Activated CD8-positive, alpha-beta memory T cell treated with anti-CD3 and anti-CD28 coated beads for 36 hours (primary cell): ENCODE data around the gene TJAP1. TPM values are rescaled to one million over a fixed set of nuclear protein-coding genes. Genes with fewer than 3 reads are reported as not detected.
"Not testable (repeated sequence)": the region's sequence is repeated elsewhere in the genome, so short reads cannot be mapped to it uniquely, and the experiment has no call there.

ENCODE experiments used
- CTCF ChIA-PET: fragments of 350-600 bp; sonication (Branson Sonifier 250); formaldehyde crosslinking; loops from one replicate; lab custom pipeline; 2021; ENCODE audit warnings: antibody characterized with exemption; lab: Charles Lee
- POLR2A ChIA-PET: fragments of 350-600 bp; sonication (Branson Sonifier 250); formaldehyde crosslinking; loops from one replicate; lab custom pipeline; 2021; ENCODE audit warnings: antibody characterized with exemption; lab: Charles Lee
- total RNA-seq, 2 experiments: library from RNA; stranded (reverse); gene quantifications; one replicate each; pipeline ENCODE4 v1.2.3, GENCODE V29; 2021

Gene TJAP1
- total RNA-seq, 2 experiments from 2014 or later, result 42.3 to 45.8 TPM

DNA sequence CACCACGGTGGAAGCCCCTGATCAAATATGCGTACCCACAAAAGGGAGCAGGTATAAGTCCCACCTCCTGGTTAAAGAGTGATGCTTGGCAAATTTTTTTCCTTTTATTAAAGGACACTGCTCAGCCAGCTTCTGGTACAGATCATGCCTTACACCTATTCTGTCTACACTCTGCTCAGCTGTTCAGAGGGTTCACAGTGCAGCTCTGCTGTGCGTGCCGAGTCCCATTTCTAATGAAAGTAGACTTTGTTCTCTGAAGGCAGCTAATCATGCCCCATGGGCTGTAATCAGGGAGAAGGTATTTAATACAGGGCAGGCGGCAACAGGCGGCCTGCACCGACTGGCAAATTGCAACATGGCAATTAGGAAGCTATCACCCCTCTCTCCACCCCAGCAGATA lies 16.5 kb downstream of the TJAP1 start:
- CTCF ChIA-PET, result interaction anchor here (1.7 to 5.1 kb wide), 2 partner anchors 12 to 13 kb away, joined by 14 to 27 read pairs; no protein-coding TSS in a partner anchor
- POLR2A ChIA-PET, result no interaction called here

- ChIA-PET CTCF (interaction anchor here (1.4 to 5.1 kb wide), 2 partner anchors 12 to 16 kb away, joined by 4 to 27 read pairs; partner anchors contain the start of gene LRRC73), POLR2A (interaction anchor here (0.7 kb wide), 1 partner anchor 171 kb away, joined by 7 read pairs; no protein-coding TSS in a partner anchor)
These were observed 17.0 kb downstream of the TJAP1 start for GRCh38 chr6:43494321-43494720.

DNA sequence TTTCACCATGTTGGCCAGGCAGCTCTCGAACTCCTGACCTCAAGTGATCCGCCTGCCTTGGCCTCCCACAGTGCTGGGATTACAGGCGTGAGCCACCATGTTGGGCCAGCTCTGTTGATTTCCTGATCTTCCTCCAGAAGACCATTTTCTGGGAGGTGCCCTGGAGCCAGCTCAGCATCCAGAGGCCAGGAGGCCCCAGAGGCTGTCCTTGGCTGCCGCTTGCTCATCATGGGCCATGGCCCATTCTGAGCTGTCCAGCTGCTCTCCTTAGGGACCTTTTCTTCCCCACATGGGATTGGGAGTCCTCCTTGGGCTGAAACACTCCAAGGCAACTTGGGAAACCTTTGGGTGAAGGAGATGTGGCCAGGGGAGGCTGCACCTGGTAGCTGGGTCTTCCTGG lies 17.4 kb downstream of the TJAP1 start:
- CTCF ChIA-PET, result interaction anchor here (1.4 to 5.1 kb wide), 2 partner anchors 11 to 15 kb away, joined by 4 to 27 read pairs; partner anchors contain the start of gene LRRC73

DNA sequence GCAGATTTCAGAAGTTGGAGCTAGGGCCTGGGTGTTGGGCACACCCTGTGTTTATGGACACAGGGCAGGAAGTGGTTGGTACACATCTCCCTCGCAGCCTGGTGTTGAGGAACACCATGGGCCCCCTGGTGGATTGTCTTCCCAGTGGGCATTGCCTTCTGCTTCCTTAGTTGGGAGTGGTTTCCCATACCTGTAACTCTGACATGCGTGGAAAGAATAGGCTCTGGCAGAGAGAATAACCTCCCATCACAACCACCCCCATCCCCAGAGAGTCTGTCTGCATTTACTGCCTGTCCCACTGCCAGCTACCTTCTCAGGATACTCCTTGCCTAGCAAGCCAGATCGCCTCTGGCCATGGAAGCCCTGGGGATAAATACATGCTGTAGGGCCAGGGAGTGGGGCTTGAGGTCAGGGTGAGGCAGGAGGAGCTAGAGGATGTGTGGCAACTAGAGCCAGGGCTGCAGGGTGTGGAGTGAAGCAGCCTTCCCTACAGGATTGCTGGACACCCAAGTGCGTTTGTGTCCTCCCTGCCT lies 18.1 kb downstream of the TJAP1 start:
- POLR2A ChIA-PET, result no interaction called here
- CTCF ChIA-PET, result interaction anchor here (1.3 to 5.1 kb wide), 4 partner anchors 11 to 234 kb away, joined by 4 to 27 read pairs (median 5); partner anchors contain the start of gene LRRC73

More for the DNA sequence above, 17.4 kb downstream of the TJAP1 start:
- POLR2A ChIA-PET, result interaction anchor here (0.7 kb wide), 1 partner anchor 171 kb away, joined by 7 read pairs; no protein-coding TSS in a partner anchor

DNA sequence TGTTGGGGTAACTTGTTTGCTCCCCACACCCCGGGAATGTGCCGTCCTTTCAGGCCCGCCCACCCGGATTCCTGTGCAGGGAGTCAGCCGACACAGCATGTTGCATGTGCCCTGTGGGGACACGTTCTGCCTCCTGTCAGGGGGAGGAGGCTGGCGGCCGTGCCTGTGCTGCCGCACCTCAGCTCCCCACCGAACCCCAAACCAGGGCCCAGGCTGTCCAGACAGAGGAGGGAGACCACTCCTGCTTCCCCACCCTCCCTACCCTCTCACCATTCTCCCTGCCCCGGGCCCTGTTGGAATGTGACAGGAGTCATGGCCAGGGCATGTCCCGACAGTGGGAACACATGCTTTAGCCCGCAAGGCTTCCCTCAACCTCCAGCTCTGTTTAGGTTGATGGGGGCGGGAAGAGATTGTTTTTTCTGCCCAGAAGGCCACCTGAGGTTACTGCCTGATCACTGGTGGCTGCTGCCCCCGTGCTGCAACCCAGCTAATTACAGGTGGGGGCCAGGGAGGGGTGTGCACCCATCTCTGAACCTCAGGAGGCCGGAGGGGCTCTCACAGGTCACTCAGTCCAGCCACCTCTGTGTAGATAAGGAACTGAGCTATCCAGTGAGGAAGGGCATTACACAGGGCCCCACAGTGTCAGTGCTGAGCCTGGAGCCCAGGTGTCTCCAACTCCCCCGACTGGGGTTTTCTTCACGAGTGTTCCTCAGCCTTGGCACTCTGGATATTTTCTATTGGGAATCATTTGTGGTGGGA lies 19.2 kb downstream of the TJAP1 start:
- ChIA-PET CTCF (interaction anchor here (1.3 to 5.1 kb wide), 3 partner anchors 9 to 235 kb away, joined by 4 to 27 read pairs (median 6); no protein-coding TSS in a partner anchor), POLR2A (no interaction called here)

GRCh38 chr6:43497129-43497396 lies 19.7 kb downstream of the TJAP1 start:
- POLR2A ChIA-PET, result no interaction called here
- CTCF ChIA-PET, result interaction anchor here (1.4 to 5.1 kb wide), 2 partner anchors 9 to 41 kb away, joined by 6 to 27 read pairs; no protein-coding TSS in a partner anchor

DNA sequence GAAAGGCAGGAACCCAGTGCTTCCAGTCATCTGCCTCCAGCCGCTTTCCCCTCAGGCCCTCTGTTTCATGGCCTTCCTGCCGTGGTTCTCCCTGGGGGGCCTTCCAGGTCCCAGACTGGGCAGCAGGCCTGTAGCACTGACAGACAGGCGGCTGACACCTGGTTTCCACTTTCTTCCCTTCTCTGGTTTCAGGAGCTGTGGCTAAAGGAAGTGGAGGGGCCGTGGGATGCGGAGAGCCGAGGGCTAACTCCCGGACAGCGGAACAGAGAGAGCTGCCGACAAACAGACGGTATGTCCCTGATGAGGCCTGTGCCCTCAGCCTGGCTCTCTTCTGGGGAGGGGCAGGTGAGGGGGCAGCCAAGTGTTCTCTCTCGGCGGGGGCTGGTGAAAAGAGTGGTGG lies 20.3 kb downstream of the TJAP1 start:
- CTCF ChIA-PET, result interaction anchor here (5.1 kb wide), 1 partner anchor 8 kb away, joined by 27 read pairs; no protein-coding TSS in a partner anchor
- POLR2A ChIA-PET, result no interaction called here

DNA sequence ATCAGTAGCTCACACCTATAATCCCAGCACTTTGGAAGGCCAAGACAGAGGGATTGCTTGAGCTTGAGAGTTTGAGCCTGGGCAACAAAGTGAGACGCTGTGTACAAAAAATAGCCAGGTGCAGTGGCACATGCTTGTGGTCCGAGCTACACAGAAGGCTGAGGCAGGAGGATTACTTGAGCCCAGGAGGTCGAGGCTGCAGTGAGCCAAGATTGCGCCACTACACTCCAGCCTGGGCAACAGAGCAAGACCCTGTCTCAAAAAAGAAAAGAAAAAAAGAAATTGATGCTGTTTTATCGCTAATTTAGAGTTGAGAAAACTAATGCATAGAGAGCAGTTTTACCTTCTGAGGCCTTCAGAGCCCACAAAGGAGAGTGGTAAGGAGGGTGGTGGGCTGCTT lies 20.9 kb downstream of the TJAP1 start:
- CTCF ChIA-PET, result interaction anchor here (5.1 kb wide), 1 partner anchor 8 kb away, joined by 27 read pairs; no protein-coding TSS in a partner anchor
- POLR2A ChIA-PET, result not testable (repeated sequence)

DNA sequence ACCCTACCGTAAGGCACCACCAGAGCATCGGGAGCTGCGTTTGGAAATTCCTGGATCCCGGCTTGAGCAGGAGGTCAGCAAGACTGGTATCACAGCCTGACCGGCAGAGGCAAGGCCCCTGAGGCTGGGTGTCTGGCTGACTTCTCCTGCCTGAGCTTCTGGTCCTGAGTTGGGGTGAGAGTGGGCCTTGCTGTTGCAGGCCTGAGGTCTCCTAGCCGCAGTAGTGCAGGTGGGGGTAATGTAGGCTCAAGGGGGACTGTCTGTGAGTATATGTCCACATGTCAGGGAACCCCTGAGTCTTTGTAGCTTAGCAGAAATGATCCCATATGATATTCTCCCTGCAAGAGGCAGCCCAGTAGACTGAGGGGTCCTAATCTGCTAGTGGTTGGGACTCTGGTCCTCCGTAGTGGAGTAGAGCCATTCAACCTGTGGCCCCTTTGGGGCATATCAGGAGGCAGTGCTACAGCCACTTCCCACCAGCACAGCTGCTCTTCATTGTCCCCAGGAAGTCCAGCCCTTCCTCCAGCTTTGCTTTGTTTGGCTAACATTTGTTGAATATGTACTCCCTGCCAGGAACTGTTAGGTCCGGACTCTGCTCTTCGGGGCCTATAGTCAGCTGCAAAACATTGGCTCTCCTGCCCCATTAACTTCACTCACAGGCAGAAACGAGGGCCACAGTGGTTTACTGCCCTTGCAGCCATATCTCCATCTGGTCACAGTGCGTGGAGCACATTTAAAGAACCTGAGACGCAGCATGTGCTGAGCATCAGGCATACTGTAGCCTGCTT lies 21.9 kb downstream of the TJAP1 start:
- POLR2A ChIA-PET, result no interaction called here

GRCh38 chr6:43500921-43501320 lies 23.6 kb downstream of the TJAP1 start:
- POLR2A ChIA-PET, result no interaction called here
- CTCF ChIA-PET, result interaction anchor here (1.0 to 1.2 kb wide), 3 partner anchors 9 to 46 kb away, joined by 3 read pairs; partner anchors contain the start of gene LRRC73

More for the DNA sequence above, 21.9 kb downstream of the TJAP1 start:
- CTCF ChIA-PET, result interaction anchor here (5.1 kb wide), 1 partner anchor 7 kb away, joined by 27 read pairs; no protein-coding TSS in a partner anchor

DNA sequence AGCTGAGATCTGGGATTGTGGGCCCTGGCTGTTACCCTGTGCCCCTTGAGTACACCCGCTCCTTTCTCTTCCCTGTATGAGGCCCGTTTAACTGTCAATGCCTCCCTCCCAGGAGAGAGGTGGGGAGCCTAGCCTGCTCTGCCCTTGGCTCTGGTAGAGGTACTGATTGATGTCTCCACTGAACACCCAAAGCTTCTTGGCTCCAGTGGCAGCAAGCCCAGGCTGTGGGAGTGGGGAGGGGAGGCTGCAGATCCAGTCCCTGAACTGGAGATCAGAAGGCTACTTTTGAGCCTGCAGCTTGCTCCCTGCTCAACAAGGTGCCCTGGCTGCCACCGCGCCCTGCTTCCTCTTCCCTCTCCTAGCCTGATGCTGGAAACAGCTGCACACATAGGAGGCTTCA lies 25.3 kb downstream of the TJAP1 start:
- POLR2A ChIA-PET, result no interaction called here
- CTCF ChIA-PET, result no interaction called here

DNA sequence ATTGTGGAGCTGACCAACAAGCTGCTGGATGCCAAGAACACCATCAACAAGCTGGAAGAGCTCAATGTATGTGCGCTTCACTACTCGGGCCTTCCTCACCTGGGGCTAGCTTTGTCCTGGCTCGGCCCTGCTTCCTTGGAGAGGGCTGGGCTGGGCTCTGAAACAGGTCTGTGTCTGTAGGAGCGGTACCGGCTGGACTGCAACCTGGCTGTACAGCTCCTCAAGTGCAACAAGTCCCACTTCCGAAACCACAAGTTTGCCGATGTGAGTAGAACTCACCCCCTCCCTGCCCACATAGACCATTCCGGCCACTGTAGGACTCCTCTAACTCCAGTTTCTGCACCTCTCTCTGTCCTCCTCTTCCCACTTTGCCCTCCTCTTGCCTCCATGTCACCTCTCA lies 26.1 kb downstream of the TJAP1 start:
- POLR2A ChIA-PET, result interaction anchor here (0.5 kb wide), 1 partner anchor 47 kb away, joined by 3 read pairs; no protein-coding TSS in a partner anchor
- CTCF ChIA-PET, result no interaction called here

DNA sequence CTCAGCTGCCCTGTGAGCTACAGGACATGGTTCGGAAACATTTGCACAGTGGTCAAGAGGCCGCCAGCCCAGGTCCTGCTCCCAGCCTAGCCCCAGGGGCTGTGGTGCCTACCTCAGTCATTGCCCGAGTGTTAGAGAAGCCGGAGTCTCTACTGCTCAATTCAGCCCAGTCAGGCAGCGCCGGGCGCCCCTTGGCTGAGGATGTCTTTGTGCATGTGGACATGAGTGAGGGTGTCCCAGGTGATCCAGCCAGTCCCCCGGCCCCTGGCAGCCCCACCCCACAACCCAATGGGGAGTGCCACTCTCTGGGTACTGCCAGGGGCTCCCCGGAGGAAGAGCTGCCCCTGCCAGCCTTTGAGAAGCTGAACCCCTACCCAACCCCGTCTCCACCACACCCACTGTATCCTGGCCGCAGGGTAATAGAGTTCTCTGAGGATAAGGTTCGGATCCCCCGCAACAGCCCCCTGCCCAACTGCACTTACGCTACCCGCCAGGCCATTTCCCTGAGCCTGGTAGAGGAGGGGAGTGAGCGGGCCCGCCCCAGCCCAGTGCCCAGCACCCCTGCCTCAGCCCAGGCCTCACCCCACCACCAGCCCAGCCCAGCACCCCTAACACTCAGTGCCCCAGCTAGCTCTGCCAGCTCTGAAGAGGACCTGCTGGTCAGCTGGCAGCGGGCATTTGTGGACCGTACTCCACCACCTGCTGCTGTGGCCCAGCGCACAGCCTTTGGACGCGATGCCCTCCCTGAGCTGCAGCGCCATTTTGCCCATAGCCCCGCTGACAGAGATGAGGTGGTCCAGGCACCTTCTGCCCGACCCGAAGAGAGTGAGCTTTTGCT lies 27.6 kb downstream of the TJAP1 start:
- ChIA-PET POLR2A (interaction anchor here (0.5 to 1.5 kb wide), 3 partner anchors 12 to 48 kb away, joined by 3 to 8 read pairs (median 3); partner anchors contain the start of genes POLR1C and TJAP1), CTCF (interaction anchor here (0.7 to 3.8 kb wide), 10 partner anchors 9 to 196 kb away, joined by 3 to 33 read pairs (median 10); partner anchors contain the start of genes CRIP3, DLK2, POLR1C and TJAP1)

GRCh38 chr6:43505718-43506117 lies 28.3 kb downstream of the TJAP1 start:
- CTCF ChIA-PET, result interaction anchor here (0.9 to 3.8 kb wide), 13 partner anchors 9 to 252 kb away, joined by 3 to 33 read pairs (median 6); partner anchors contain the start of genes CRIP3, DLK2, POLR1C and YIPF3
- POLR2A ChIA-PET, result interaction anchor here (0.5 to 1.5 kb wide), 3 partner anchors 12 to 36 kb away, joined by 3 to 4 read pairs (median 3); partner anchors contain the start of gene POLR1C

DNA sequence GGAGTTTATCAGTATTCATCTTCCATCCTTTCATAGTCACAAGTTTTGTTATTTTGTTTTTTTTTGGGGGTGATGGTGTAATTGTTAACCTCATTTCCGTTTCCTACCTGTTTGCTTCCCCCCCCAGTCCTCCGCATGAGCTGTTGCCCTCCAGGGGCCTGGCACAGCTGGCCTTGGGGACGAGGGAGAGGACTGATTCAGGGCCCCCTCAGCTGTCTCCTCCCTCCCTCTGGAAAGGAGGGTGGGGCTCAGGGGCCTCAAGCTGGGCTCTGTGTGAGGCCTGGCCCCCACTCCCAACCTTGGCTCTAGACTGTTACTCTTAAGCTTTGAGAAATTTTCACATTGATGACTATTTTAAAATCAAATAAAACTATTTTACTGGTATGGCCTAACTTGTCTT lies 28.8 kb downstream of the TJAP1 start:
- ChIA-PET CTCF (interaction anchor here (0.7 to 3.8 kb wide), 19 partner anchors 10 to 280 kb away, joined by 3 to 33 read pairs (median 4); partner anchors contain the start of genes CRIP3, DLK2, POLR1C and YIPF3), POLR2A (interaction anchor here (0.5 to 1.5 kb wide), 3 partner anchors 11 to 36 kb away, joined by 3 to 4 read pairs (median 3); partner anchors contain the start of gene POLR1C)

- CTCF ChIA-PET, result interaction anchor here (0.7 to 3.8 kb wide), 25 partner anchors 10 to 327 kb away, joined by 3 to 33 read pairs (median 4); partner anchors contain the start of genes ABCC10, CRIP3, DLK2 and POLR1C
- POLR2A ChIA-PET, result no interaction called here
These were observed 29.5 kb downstream of the TJAP1 start for GRCh38 chr6:43506667-43507471.
